ENCODE results near the gene ATAT1. TPM values are rescaled to one million over a fixed set of nuclear protein-coding genes. Genes with fewer than 3 reads are reported as not detected.

ATAT1 gene
- total RNA-seq (1 to 10 TPM; 8.3 to 9.4 TPM), polyA plus RNA-seq (1 to 10 TPM in 1 of 2 donors, under 1 TPM in 1; 0.29 to 1.9 TPM)

DNA sequence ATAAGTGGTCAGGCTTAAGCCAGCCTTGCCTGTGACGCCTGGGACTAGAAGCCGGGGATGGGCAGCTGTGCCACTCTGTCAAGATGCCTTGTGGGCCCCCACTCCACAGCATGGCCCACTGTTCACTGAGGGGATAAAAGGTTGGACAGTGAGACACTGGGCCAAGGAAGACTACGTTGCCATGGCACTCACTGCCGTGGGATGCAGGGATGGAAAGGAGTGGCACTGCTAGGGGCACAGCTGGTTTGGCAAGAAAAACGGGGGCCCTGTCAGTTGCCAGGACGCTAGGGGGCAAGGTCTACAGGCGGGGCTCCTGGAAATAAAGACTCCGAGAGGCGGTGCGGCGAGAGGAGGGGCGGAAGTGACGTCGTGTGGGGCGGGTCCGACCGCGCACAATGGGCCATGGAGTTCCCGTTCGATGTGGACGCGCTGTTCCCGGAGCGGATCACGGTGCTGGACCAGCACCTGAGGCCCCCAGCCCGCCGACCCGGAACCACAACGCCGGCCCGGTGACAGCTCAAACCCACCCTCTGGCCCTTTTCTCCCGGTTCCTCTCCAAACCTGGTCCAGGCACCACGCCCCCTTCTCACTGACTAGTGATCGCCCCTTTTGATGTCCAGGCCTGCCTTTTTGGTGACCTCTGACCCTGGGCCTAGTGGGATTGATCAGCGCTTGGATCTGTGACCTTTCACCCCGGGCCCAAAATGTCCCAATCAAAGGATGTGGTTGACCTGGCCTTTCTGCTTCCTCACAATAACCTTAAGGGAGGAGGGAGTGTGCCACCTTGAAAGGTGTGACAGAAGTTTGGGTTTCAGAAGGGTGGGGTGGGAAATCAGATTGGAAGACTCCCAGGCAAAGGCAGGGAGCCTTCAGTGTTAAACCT, at the start of gene ATAT1:
ATAT1 (plus strand) TSS at position 391 of the 883 bp plus-strand sequence.
- Mint-ChIP-seq H3K4me3 (peak within 1 kb of the TSS; percentile 91 to 95 (median 92)), H3K9me3 (no peaks in the 10 kb centered on the region), H3K27ac (peak within 1 kb of the TSS; percentile 91 to 99 (median 97)), H3K27me3 (no peaks in the 10 kb centered on the region), H3K4me1 (peaks cover 18 to 30% (median 24%) of the 10 kb centered on the region in 4 donors), H3K36me3 (peaks cover 32 to 53% of the 10 kb centered on the region in 2 donors)
- peaks cover 14% of the 10 kb centered on the region for H3K4me1 ChIP-seq (ENCODE audit: insufficient read depth, low read length)
- no peaks in the 10 kb centered on the region for H3K9me3 ChIP-seq (ENCODE audit: control insufficient read depth in 1 of 2, low read length in 2 of 2)
- POLR2A ChIA-PET (ENCODE audit: partially characterized antibody), result interaction anchor here (0.7 to 8.7 kb wide), 10 partner anchors 9 to 104 kb away, joined by 4 to 62 read pairs (median 5); partner anchors contain the start of genes ABCF1, C6orf136, DHX16 and MDC1
- CTCF ChIA-PET (ENCODE audit: partially characterized antibody), result interaction anchor here (0.7 to 2.5 kb wide), 11 partner anchors 9 to 104 kb away, joined by 3 to 19 read pairs (median 4); partner anchors contain the start of genes C6orf136, MRPS18B and PPP1R10
- peak within 1 kb of the TSS; percentile 89 for H3K27ac ChIP-seq (ENCODE audit: low read depth, low read length)
- peak within 1 kb of the TSS; percentile 5 to 78 for H3K4me3 ChIP-seq (ENCODE audit: low read length in 2 of 2)
- intact Hi-C loops (cut with micrococcal nuclease), result loop anchor here (1.0 kb wide), 4 partner anchors 9 to 96 kb away; partner anchors contain the start of genes C6orf136, DHX16, MRPS18B and PPP1R10
- DNase-seq, result peak; percentile 85 to 94 (median 86)
- H3K27me3 ChIP-seq (ENCODE audit: insufficient read depth, low read length), result no peaks in the 10 kb centered on the region
- peaks cover 40% of the 10 kb centered on the region for H3K36me3 ChIP-seq (ENCODE audit: insufficient read depth, low read length)

DNA sequence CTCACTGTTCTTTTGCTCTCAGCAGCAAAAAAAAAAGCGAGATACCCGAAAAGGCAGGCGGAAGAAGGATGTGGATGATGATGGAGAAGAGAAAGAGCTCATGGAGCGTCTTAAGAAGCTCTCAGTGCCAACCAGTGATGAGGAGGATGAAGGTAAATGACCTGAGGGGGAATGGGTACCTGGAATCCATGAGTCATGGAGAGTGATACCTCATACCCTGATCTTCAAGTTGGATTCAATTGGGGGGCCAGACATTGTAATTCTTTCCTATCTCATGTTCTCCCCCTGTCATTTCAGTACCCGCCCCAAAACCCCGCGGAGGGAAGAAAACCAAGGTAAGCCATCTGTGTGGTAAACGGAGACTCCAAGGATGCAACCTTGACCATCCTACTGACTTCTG, 48.6 kb upstream of the ATAT1 start:
- H3K36me3 ChIP-seq (ENCODE audit: insufficient read depth, low read length), result peaks cover 64% of the 10 kb centered on the region
- CTCF ChIA-PET (ENCODE audit: partially characterized antibody), result interaction anchor here (1.4 to 1.9 kb wide), 7 partner anchors 17 to 127 kb away, joined by 3 to 16 read pairs (median 4); no protein-coding TSS in a partner anchor
- H3K4me1 Mint-ChIP-seq, result peaks cover 26 to 30% (median 27%) of the 10 kb centered on the region in 4 donors
- no peak overlapping the region for H3K27ac ChIP-seq (ENCODE audit: low read depth, low read length)
- H3K27ac Mint-ChIP-seq, result peak overlapping the region in 3 of 7 donors; percentile 32 to 70 (median 54)
- no peaks in the 10 kb centered on the region for H3K27me3 ChIP-seq (ENCODE audit: insufficient read depth, low read length)
- H3K9me3 Mint-ChIP-seq, result no peaks in the 10 kb centered on the region
- H3K4me1 ChIP-seq (ENCODE audit: insufficient read depth, low read length), result peaks cover 18% of the 10 kb centered on the region
- POLR2A ChIA-PET (ENCODE audit: partially characterized antibody), result interaction anchor here (2.5 kb wide), 1 partner anchor 36 kb away, joined by 15 read pairs; no protein-coding TSS in a partner anchor
- peaks cover 52 to 62% of the 10 kb centered on the region in 2 donors for H3K36me3 Mint-ChIP-seq
- H3K27me3 Mint-ChIP-seq, result no peaks in the 10 kb centered on the region
- no peak overlapping the region for H3K4me3 ChIP-seq (ENCODE audit: low read length in 2 of 2)
- H3K4me3 Mint-ChIP-seq, result no peak overlapping the region
- intact Hi-C loops (cut with micrococcal nuclease), result no loop called here
- H3K9me3 ChIP-seq (ENCODE audit: control insufficient read depth in 1 of 2, low read length in 2 of 2), result no peaks in the 10 kb centered on the region
- DNase-seq, result no peak

DNA sequence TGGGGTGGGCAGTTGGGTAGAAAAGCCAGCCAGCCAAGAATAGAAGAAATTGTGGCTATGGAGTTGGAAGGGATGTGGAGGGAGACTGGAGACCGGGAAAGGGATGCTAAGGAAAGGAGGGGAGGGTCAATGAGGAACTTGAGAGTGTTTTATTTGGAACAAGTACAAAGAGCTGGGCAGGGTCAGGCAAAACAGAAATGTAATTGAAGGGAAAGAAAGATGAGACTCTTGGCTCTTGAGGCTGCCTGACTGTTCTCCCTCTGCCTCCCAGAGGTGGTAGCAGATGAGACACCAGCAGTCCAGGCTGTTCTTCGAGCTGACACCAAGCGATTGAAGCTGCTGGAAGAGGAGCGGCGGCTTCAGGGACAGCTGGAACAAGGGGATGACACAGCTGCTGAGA, 42.8 kb upstream of the ATAT1 start:
- no peaks in the 10 kb centered on the region for H3K9me3 ChIP-seq (ENCODE audit: control insufficient read depth in 1 of 2, low read length in 2 of 2)
- H3K36me3 Mint-ChIP-seq, result peaks cover 58 to 77% of the 10 kb centered on the region in 2 donors
- POLR2A ChIA-PET (ENCODE audit: partially characterized antibody), result interaction anchor here (1.1 to 2.0 kb wide), 3 partner anchors 13 to 133 kb away, joined by 3 to 6 read pairs (median 6); partner anchors contain the start of genes ABCF1 and MDC1

DNA sequence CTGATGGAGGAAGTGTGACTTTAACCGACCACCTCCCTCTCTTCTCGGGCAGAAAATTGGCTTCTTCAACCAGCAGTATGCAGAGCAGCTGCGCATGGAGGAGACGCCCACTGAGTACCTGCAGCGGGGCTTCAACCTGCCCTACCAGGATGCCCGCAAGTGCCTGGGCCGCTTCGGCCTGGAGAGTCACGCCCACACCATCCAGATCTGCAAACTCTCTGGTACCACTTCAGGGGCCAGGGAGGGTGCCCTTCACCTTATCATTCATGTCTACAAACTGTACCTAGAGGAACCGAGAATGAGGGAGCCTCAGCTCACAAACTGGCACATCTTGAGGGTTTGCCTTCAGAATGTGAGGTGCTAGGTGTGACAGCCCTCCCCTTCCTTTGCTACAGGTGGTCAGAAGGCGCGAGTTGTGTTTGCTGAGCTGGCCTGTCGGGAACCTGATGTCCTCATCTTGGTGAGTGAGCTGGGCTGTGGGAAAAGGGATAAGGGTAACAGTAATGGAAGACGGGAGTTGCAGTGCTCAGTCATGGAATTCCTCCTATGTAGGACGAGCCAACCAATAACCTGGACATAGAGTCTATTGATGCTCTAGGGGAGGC, 36.8 kb upstream of the ATAT1 start:
- Mint-ChIP-seq H3K36me3 (peaks cover 55 to 67% of the 10 kb centered on the region in 2 donors), H3K27me3 (no peaks in the 10 kb centered on the region), H3K4me1 (peaks cover 0 to 6% (median 2%) of the 10 kb centered on the region in 4 donors), H3K27ac (peak overlapping the region in 1 of 7 donors; percentile 22), H3K9me3 (peaks cover 0 to 2% (median 0%) of the 10 kb centered on the region in 8 donors), H3K4me3 (no peak overlapping the region)
- POLR2A ChIA-PET (ENCODE audit: partially characterized antibody), result interaction anchor here (1.0 to 1.8 kb wide), 4 partner anchors 12 to 97 kb away, joined by 3 to 4 read pairs (median 3); no protein-coding TSS in a partner anchor
- Histone ChIP-seq H3K27me3 (ENCODE audit: insufficient read depth, low read length) (no peaks in the 10 kb centered on the region), H3K27ac (ENCODE audit: low read depth, low read length) (no peak overlapping the region), H3K4me3 (ENCODE audit: low read length in 2 of 2) (no peak overlapping the region), H3K4me1 (ENCODE audit: insufficient read depth, low read length) (no peaks in the 10 kb centered on the region), H3K36me3 (ENCODE audit: insufficient read depth, low read length) (peaks cover 61% of the 10 kb centered on the region), H3K9me3 (ENCODE audit: control insufficient read depth in 1 of 2, low read length in 2 of 2) (no peaks in the 10 kb centered on the region)
- intact Hi-C loops (cut with micrococcal nuclease), result no loop called here
- no peak for DNase-seq
- CTCF ChIA-PET (ENCODE audit: partially characterized antibody), result interaction anchor here (1.1 to 8.2 kb wide), 5 partner anchors 8 to 108 kb away, joined by 3 to 55 read pairs (median 6); no protein-coding TSS in a partner anchor

More for the DNA sequence above, 42.8 kb upstream of the ATAT1 start:
- H3K36me3 ChIP-seq (ENCODE audit: insufficient read depth, low read length), result peaks cover 86% of the 10 kb centered on the region
- H3K9me3 Mint-ChIP-seq, result peaks cover 0 to 2% (median 0%) of the 10 kb centered on the region in 8 donors
- intact Hi-C loops (cut with micrococcal nuclease), result no loop called here
- peak overlapping the region in 3 of 7 donors; percentile 16 to 69 (median 54) for H3K27ac Mint-ChIP-seq
- no peak overlapping the region for H3K4me3 ChIP-seq (ENCODE audit: low read length in 2 of 2)
- no peaks in the 10 kb centered on the region for H3K27me3 Mint-ChIP-seq
- H3K4me1 Mint-ChIP-seq, result no peaks in the 10 kb centered on the region
- H3K4me1 ChIP-seq (ENCODE audit: insufficient read depth, low read length), result no peaks in the 10 kb centered on the region
- CTCF ChIA-PET (ENCODE audit: partially characterized antibody), result interaction anchor here (1.4 to 8.2 kb wide), 2 partner anchors 14 to 26 kb away, joined by 3 to 55 read pairs; partner anchors contain the start of gene PRR3
- no peak overlapping the region for H3K27ac ChIP-seq (ENCODE audit: low read depth, low read length)
- H3K4me3 Mint-ChIP-seq, result no peak overlapping the region
- no peak for DNase-seq
- no peaks in the 10 kb centered on the region for H3K27me3 ChIP-seq (ENCODE audit: insufficient read depth, low read length)

DNA sequence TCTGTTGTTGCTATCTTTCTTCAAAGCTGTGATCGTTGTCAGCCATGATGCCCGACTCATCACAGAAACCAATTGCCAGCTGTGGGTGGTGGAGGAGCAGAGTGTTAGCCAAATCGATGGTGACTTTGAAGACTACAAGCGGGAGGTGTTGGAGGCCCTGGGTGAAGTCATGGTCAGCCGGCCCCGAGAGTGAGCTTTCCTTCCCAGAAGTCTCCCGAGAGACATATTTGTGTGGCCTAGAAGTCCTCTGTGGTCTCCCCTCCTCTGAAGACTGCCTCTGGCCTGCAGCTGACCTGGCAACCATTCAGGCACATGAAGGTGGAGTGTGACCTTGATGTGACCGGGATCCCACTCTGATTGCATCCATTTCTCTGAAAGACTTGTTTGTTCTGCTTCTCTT, 36.2 kb upstream of the ATAT1 start:
- H3K36me3 Mint-ChIP-seq, result peaks cover 50 to 63% of the 10 kb centered on the region in 2 donors
- no peaks in the 10 kb centered on the region for H3K27me3 Mint-ChIP-seq
- no peaks in the 10 kb centered on the region for H3K9me3 ChIP-seq (ENCODE audit: control insufficient read depth in 1 of 2, low read length in 2 of 2)
- H3K4me1 Mint-ChIP-seq, result peaks cover 0 to 7% (median 4%) of the 10 kb centered on the region in 4 donors
- DNase-seq, result no peak
- H3K27me3 ChIP-seq (ENCODE audit: insufficient read depth, low read length), result no peaks in the 10 kb centered on the region
- ChIA-PET POLR2A (ENCODE audit: partially characterized antibody) (interaction anchor here (1.0 to 2.6 kb wide), 5 partner anchors 11 to 98 kb away, joined by 3 to 8 read pairs (median 3); no protein-coding TSS in a partner anchor), CTCF (ENCODE audit: partially characterized antibody) (interaction anchor here (0.6 to 2.1 kb wide), 5 partner anchors 11 to 108 kb away, joined by 3 to 7 read pairs (median 5); no protein-coding TSS in a partner anchor)
- peak overlapping the region in 5 of 7 donors; percentile 25 to 86 (median 48) for H3K27ac Mint-ChIP-seq
- H3K9me3 Mint-ChIP-seq, result peaks cover 0 to 2% (median 0%) of the 10 kb centered on the region in 8 donors
- H3K36me3 ChIP-seq (ENCODE audit: insufficient read depth, low read length), result peaks cover 54% of the 10 kb centered on the region
- H3K4me3 ChIP-seq (ENCODE audit: low read length in 2 of 2), result no peak overlapping the region
- H3K4me1 ChIP-seq (ENCODE audit: insufficient read depth, low read length), result no peaks in the 10 kb centered on the region
- no peak overlapping the region for H3K4me3 Mint-ChIP-seq
- intact Hi-C loops (cut with micrococcal nuclease), result no loop called here
- H3K27ac ChIP-seq (ENCODE audit: low read depth, low read length), result no peak overlapping the region

DNA sequence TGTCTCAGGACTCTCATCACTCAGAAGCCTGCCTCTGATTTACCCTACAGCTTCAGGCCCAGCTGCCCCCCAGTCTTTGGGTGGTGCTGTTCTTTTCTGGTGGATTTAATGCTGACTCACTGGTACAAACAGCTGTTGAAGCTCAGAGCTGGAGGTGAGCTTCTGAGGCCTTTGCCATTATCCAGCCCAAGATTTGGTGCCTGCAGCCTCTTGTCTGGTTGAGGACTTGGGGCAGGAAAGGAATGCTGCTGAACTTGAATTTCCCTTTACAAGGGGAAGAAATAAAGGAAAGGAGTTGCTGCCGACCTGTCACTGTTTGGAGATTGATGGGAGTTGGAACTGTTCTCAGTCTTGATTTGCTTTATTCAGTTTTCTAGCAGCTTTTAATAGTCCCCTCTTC, 35.7 kb upstream of the ATAT1 start:
- Mint-ChIP-seq H3K4me1 (peaks cover 0 to 7% (median 4%) of the 10 kb centered on the region in 4 donors), H3K4me3 (no peak overlapping the region), H3K9me3 (peaks cover 0 to 2% (median 0%) of the 10 kb centered on the region in 8 donors), H3K27ac (peak overlapping the region in 3 of 7 donors; percentile 30 to 86 (median 48)), H3K27me3 (no peaks in the 10 kb centered on the region), H3K36me3 (peaks cover 46 to 59% of the 10 kb centered on the region in 2 donors)
- Histone ChIP-seq H3K36me3 (ENCODE audit: insufficient read depth, low read length) (peaks cover 49% of the 10 kb centered on the region), H3K4me1 (ENCODE audit: insufficient read depth, low read length) (no peaks in the 10 kb centered on the region), H3K9me3 (ENCODE audit: control insufficient read depth in 1 of 2, low read length in 2 of 2) (no peaks in the 10 kb centered on the region), H3K27ac (ENCODE audit: low read depth, low read length) (no peak overlapping the region), H3K27me3 (ENCODE audit: insufficient read depth, low read length) (no peaks in the 10 kb centered on the region), H3K4me3 (ENCODE audit: low read length in 2 of 2) (no peak overlapping the region)
- CTCF ChIA-PET (ENCODE audit: partially characterized antibody), result interaction anchor here (0.6 to 2.1 kb wide), 6 partner anchors 10 to 126 kb away, joined by 3 to 7 read pairs (median 4); no protein-coding TSS in a partner anchor
- POLR2A ChIA-PET (ENCODE audit: partially characterized antibody), result interaction anchor here (1.0 to 2.6 kb wide), 5 partner anchors 20 to 98 kb away, joined by 3 to 8 read pairs (median 3); no protein-coding TSS in a partner anchor
- intact Hi-C loops (cut with micrococcal nuclease), result no loop called here
- DNase-seq, result no peak

Measured in CD4-positive, alpha-beta memory T cell (primary cell).